Measurements from ENCODE around the gene ZNF543. TPM values are rescaled to one million over a fixed set of nuclear protein-coding genes. Genes with fewer than 3 reads are reported as not detected.

Gene ZNF543
- total and polyA plus RNA-seq, 2 of the 4 experiments (the other 2 are of a cell fraction), result 1.8 to 9.0 TPM

DNA sequence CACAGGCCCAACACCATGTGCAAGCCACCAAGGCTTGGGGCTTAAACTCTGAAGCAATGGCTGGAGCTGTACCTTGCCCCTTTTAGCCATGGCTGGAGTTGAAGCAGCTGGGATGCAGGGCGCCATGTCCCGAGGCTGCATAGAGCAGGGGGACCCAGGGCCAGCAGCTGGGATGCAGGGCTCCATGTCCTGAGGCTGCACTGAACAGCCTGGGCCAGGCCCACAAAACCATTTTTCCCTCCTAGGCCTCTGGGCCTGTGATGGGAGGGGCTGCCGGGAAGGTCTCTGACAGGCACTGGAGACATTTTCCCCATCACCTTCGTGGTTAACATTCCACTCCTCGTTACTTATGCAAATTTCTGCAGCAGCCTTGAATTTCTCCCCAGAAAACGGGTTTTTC is 53.9 kb downstream of the ZNF543 start:
- no peaks in the 10 kb centered on the region for H3K9me1 ChIP-seq (ENCODE audit: insufficient read depth, low read length)
- H3K18ac ChIP-seq (ENCODE audit: low read depth, low read length), result no peak overlapping the region
- no TSS peak for BruUV-seq (replicated peaks)
- no peak overlapping the region for H3K14ac ChIP-seq (replicated peaks; ENCODE audit: low read depth, low read length)
- no peak overlapping the region for H3K9ac ChIP-seq (ENCODE audit: low read depth, low read length)
- in situ Hi-C loops (cut with MboI; ENCODE audit: low sequenced_read_pairs), result no loop called here
- no peak overlapping the region for H2BK15ac ChIP-seq (ENCODE audit: low read depth, low read length)
- H2AK9ac ChIP-seq (replicated peaks; ENCODE audit: low read depth, low read length, poor library complexity), result no peak overlapping the region
- H3K4me2 ChIP-seq (ENCODE audit: low read depth, low read length), result no peak overlapping the region
- no peak overlapping the region for H3K23ac ChIP-seq (ENCODE audit: low read depth, low read length)
- no peak overlapping the region for H3K4me3 ChIP-seq (ENCODE audit: insufficient read depth, low read depth, low read length)
- H4K20me1 ChIP-seq (ENCODE audit: insufficient read depth, low read length), result no peaks in the 10 kb centered on the region
- H3K9me3 ChIP-seq (ENCODE audit: control insufficient read depth, insufficient read depth, low read length), result peaks cover 38% of the 10 kb centered on the region
- H4K5ac ChIP-seq (ENCODE audit: low read depth, low read length), result no peak overlapping the region
- no peak overlapping the region for H3K4ac ChIP-seq (ENCODE audit: low read depth, low read length)
- H4K8ac ChIP-seq (ENCODE audit: low read depth in 2 of 2, low read length in 2 of 2), result no peak overlapping the region
- no peak overlapping the region for H2BK5ac ChIP-seq (ENCODE audit: low read depth, low read length, poor library complexity, severe bottlenecking)
- TF ChIP-seq RFX5 (IDR thresholded peaks at IDR 0.05; ENCODE audit: low read depth, low read length) (no peak), MAFK (IDR thresholded peaks at IDR 0.05; ENCODE audit: low read depth, low read length) (no peak)
- TF ChIP-seq, protein P1, sequence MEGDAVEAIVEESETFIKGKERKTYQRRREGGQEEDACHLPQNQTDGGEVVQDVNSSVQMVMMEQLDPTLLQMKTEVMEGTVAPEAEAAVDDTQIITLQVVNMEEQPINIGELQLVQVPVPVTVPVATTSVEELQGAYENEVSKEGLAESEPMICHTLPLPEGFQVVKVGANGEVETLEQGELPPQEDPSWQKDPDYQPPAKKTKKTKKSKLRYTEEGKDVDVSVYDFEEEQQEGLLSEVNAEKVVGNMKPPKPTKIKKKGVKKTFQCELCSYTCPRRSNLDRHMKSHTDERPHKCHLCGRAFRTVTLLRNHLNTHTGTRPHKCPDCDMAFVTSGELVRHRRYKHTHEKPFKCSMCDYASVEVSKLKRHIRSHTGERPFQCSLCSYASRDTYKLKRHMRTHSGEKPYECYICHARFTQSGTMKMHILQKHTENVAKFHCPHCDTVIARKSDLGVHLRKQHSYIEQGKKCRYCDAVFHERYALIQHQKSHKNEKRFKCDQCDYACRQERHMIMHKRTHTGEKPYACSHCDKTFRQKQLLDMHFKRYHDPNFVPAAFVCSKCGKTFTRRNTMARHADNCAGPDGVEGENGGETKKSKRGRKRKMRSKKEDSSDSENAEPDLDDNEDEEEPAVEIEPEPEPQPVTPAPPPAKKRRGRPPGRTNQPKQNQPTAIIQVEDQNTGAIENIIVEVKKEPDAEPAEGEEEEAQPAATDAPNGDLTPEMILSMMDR (conservative IDR thresholded peaks at IDR 0.05; ENCODE audit: low read depth, low read length), result no peak
- TF ChIP-seq, protein P2, sequence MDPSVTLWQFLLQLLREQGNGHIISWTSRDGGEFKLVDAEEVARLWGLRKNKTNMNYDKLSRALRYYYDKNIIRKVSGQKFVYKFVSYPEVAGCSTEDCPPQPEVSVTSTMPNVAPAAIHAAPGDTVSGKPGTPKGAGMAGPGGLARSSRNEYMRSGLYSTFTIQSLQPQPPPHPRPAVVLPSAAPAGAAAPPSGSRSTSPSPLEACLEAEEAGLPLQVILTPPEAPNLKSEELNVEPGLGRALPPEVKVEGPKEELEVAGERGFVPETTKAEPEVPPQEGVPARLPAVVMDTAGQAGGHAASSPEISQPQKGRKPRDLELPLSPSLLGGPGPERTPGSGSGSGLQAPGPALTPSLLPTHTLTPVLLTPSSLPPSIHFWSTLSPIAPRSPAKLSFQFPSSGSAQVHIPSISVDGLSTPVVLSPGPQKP (IDR thresholded peaks at IDR 0.05; ENCODE audit: borderline replicate concordance, low read depth, low read length), result no peak
- no peaks in the 10 kb centered on the region for H3K4me1 ChIP-seq (ENCODE audit: control insufficient read depth, insufficient read depth, low read length)
- H3K27ac ChIP-seq (ENCODE audit: insufficient read depth, low read length), result no peak overlapping the region
- intact Hi-C loops (cut with micrococcal nuclease), result no loop called here
- H2AFZ ChIP-seq (replicated peaks; ENCODE audit: low read length, poor library complexity), result no peak overlapping the region
- CTCF ChIA-PET, result no interaction called here
- peaks cover 0 to 3% of the 10 kb centered on the region in 2 experiments; a peak in 1 of 4 replicates for H3K79me1 ChIP-seq (ENCODE audit: low read depth in 1 of 2, low read length in 2 of 2)
- H3K27me3 ChIP-seq (ENCODE audit: control insufficient read depth, insufficient read depth, low read length), result no peaks in the 10 kb centered on the region
- no peak overlapping the region for H2AK5ac ChIP-seq (ENCODE audit: low read depth, low read length)
- dilution Hi-C loops (cut with HindIII; ENCODE audit: low sequenced_read_pairs, unreplicated experiment), result no loop called here
- H3K56ac ChIP-seq (ENCODE audit: extremely low read depth, insufficient read depth, low read length), result no peak overlapping the region
- no peak for ATAC-seq (ENCODE audit: low read depth)
- H3K36me3 ChIP-seq (ENCODE audit: control insufficient read depth, insufficient read depth, low read length), result peaks cover 56% of the 10 kb centered on the region
- POLR2A ChIA-PET (ENCODE audit: unreplicated experiment), result no interaction called here
- no peak overlapping the region for H2BK20ac ChIP-seq (ENCODE audit: low read depth, low read length)
- H2BK120ac ChIP-seq (ENCODE audit: low read depth, low read length), result no peak overlapping the region
- 100% methylated on average over 3 of the region's 6 CpGs; no CpG with 5 or more reads in 1 of the 2 experiments for WGBS, 2 experiments (ENCODE audit: extremely low coverage in 2 of 2, insufficient read length in 1 of 2)
- no peak overlapping the region for H4K91ac ChIP-seq (ENCODE audit: insufficient read depth, low read depth, low read length)
- DNase-seq, result no peak
